SK-N-MC (cell line): ENCODE results near the gene RABAC1.

ENCODE experiments used
- EZH2 ChIP-seq: fragments of 200-600 bp; sonication (generic); IDR thresholded peaks from one replicate; pipeline ENCODE4 v1.6.1; 2017; ENCODE audit warnings: antibody characterized with exemption
- POLR2AphosphoS5 ChIP-seq: IDR thresholded peaks from 2 replicates; pipeline ENCODE4 v1.6.1; 2012; ENCODE audit warnings: mild to moderate bottlenecking, low read depth, low read length, borderline replicate concordance

DNA sequence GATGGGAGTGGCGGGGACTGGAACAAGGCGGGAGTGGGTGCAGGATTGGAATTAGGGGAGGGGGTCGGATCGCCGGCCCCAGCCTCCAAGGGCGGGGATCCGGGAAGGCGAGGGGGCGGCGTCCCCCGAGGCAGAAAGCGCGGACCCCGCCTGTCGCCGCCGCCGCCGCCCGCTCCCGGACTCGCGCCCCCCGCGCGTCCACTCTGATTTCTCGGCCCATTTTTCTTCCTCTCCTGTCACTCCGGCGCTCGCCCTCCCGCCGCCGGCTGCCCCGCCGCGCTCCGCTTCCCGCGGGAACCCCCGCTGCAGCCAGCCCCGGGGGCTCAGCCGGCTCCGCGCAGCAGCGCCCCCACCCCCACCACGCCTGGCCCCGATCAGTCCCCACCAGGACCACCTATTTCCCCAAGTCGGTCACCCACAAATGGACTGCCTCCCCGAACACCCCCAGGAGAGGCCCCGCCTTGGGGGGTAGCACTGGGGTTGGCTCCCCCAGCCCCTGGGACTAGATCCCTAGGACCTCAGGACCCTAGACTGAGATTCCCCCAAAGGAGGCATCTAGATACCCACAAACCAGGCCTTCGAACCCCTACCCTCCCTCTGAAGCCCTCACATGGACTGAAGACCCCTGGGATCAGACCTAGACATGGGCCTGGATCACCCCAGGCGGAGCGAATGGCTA lies 18.3 kb downstream of the RABAC1 start:
- no peak for TF ChIP-seq EZH2
- no peak for TF ChIP-seq POLR2AphosphoS5
